Stimulated activated CD4-positive, alpha-beta T cell treated with anti-CD3 and anti-CD28 coated beads, Interleukin-15, amount 100 ng/mL, for 24 hours (primary cell): ENCODE measurements around the gene KRTAP10-1.

Source experiments
- DNase-seq: peaks from one replicate; pipeline ENCODE4 v3.0.0-alpha.2; 2020

The KRTAP10-1 gene

DNA sequence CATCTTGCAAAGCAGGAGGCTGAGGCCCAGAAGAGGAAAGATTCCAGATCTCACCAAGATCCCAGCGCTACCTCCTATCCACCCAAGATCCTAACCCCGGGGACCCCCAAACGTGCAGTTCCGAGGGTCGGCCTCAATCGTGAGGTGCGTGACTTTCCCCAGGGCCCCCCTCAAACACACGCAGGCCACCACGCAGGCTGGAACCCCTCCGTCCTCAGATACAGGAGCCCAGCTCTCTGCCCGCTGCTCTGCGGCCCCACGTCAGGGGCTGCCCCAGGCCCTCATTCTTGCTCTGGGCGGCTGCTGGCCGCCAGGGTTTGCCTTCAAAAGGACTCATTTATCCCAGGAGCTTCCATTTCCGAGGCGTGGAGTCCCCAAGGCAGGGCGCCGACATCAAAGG lies 39.9 kb downstream of the KRTAP10-1 start:
- DNase-seq: no peak

DNA sequence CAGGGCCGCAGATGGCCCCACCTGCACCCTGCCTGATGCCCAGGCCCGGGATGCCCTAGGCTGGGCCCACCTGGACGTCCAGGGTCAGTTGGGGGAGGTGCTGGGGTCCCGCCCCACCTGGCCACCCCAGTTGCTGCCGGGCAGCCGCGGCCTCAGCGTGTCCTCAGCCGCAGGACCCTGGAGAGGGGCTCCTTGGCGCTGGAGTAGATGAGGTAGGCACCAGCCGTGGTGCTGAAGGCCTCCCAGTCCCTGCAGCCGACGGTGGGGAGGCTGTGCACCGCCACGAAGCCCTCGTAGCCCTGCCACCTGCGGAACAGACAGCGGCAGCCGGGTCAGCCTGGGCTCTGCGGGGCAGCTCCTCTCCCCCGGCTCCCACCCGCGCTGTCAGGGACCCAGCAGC lies 40.4 kb downstream of the KRTAP10-1 start:
- no peak for DNase-seq

- DNase-seq: no peak
Measured at GRCh38 chr21:44499211-44499560, 40.8 kb downstream of the KRTAP10-1 start.

GRCh38 chr21:44498280-44499210 lies 41.5 kb downstream of the KRTAP10-1 start:
- no peak for DNase-seq

- no peak for DNase-seq
Measured at GRCh38 chr21:44497703-44498126, 42.3 kb downstream of the KRTAP10-1 start.

- DNase-seq: no peak
Measured at GRCh38 chr21:44496564-44497550, 43.1 kb downstream of the KRTAP10-1 start.

DNA sequence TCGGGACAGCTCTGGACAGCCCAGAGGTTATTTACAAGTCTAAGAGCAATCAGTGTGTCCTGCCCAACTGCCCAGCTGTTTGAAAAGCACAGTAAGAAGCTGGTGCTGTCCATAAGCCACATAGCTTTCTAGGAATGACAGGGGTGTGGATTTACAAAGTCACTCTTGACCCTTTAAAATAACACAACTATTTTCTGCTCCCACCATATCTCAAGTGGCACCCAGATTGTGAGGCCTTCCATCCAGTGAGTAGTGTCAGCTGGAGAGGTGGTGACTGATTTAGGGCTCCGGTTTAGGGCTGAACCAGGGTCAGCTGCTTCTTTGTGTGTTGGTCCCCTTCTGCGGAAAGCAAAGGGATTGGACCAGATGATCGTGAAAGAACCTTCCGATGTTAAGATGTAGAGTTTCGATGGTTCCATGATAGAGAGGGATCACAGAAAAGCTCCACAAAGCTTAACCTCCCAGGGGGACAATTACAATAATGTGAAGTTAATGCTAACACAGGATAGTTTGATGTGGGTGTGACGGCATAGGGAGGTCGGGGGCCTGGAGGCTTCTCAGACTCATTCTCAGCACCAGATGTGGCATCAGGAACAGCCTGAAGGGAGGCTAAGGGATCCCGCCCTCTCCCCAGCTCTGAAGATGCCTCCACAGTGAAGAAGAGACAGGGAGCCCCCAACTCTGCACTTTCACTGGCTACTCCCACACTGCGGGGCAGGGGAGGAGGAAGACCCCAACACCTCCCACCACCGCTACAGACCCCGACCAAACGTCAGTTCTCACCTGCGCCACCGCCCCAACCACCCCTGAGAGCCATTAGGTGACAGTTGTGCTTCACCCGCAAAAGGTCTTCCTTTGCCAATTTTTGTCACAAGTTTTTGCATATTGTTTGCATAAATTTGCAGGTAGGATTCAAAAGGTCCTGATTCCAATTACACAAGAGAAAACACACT lies 44.1 kb downstream of the KRTAP10-1 start:
- no peak for DNase-seq

DNA sequence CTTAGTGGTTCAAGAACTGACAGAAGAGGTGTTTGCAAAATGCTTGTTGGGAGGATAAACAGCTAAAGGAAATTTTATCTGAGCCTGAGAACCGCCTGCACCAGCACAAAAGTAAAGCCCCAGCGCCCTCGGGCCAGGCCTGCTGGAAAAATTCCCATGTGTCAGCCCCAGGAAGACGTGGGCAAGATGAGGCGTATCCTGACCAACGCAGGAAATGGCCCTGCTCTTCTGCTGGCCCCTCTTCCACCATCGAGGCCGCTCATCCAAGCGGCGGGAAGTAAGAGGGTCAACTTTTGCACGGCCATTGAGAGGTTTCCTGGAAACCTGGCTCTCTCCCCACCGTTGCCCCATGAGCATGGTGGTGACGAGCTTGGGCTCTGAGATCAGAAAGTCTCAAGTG lies 45.0 kb downstream of the KRTAP10-1 start:
- DNase-seq: no peak

DNA sequence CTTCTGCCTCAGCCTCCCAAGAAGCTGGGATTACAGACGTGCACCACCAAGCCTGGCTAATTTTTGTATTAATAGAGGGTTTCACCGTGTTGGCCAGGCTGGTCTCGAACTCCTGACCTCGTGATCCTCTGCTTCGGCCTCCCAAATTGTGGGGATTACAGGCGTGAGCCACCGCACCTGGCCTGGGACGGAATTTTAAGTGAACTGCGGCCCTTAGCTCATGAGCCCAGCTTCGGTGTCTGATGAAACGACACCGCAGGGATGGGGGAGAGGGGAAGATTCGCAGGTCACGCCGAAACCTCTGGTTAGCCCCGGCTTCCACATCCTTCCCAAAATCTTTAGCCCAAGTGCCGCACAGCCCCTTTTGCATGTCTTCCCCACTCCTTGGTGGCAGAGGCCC lies 45.6 kb downstream of the KRTAP10-1 start:
- DNase-seq: no peak

DNA sequence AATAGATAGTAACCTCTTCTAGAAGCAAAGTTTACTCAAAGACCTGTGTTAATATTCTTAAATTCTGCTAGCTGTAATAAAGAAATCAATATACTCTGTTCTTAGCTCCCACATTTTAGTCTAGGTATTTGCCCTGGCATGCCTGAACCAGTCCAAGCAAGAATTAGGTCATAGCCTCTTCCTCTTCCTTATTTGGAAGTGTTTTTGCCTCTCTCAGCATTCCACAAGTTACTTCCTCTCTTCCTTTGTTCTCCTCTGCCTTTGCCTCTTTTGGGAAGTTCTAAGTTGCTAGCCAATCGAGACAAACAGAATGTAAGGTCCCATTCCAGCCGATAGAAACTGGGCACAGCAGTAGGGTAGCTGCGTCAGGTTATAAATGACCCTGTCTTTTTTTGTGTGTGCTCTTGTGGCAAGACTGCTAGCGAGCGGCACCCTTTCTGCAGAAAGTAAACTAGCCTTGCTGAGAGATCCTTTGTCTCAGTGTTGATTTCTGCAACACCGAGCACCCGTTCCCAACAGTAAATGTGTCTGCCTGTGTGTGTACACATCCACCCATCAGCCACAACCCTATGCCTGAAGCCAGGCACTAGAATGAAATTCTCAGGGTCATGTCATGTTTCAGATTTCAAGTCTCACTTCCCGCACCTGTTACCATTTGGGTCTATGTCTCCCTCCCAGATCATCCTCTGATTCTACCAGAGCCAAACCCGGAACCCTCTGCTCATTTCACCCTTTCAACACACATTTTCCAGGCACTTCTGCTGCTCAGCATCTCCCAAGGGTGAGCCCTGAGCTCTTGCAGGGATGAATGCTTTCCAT lies 47.2 kb downstream of the KRTAP10-1 start:
- no peak for DNase-seq

GRCh38 chr21:44490816-44491215 lies 49.2 kb downstream of the KRTAP10-1 start:
- DNase-seq: no peak

- no peak for DNase-seq
Measured at GRCh38 chr21:44490405-44490804, 49.6 kb downstream of the KRTAP10-1 start.

GRCh38 chr21:44489962-44490361 lies 50.0 kb downstream of the KRTAP10-1 start:
- no peak for DNase-seq
